NCI-H524 (cell line): Measurements from ENCODE around the gene CCDC110.

Source experiments
- DNase-seq, 2 experiments: peaks; one replicate each; lab custom pipeline; 2025; lab: John Stamatoyannopoulos, UW

The CCDC110 gene

GRCh38 chr4:185421366-185422124, 50.0 kb downstream of the CCDC110 start:
- DNase-seq, result no peak

GRCh38 chr4:185416955-185417354, 54.6 kb downstream of the CCDC110 start:
- no peak for DNase-seq

- DNase-seq, result no peak
These were observed 59.1 kb downstream of the CCDC110 start for GRCh38 chr4:185412412-185412811.

GRCh38 chr4:185411849-185412248, 59.7 kb downstream of the CCDC110 start:
- DNase-seq, result no peak

- DNase-seq, result no peak
These were observed 63.1 kb downstream of the CCDC110 start for GRCh38 chr4:185408432-185408831.

- no peak for DNase-seq
These were observed 66.1 kb downstream of the CCDC110 start for GRCh38 chr4:185405296-185405999.

- peak; percentile 44 to 76 for DNase-seq
These were observed 67.5 kb downstream of the CCDC110 start for GRCh38 chr4:185404031-185404430.

GRCh38 chr4:185399466-185399865, 72.1 kb downstream of the CCDC110 start:
- peak in 1 of 2 experiments; percentile 39 for DNase-seq

GRCh38 chr4:185398618-185399017, 72.9 kb downstream of the CCDC110 start:
- no peak for DNase-seq

- peak in 1 of 2 experiments; percentile 42 for DNase-seq
These were observed 74.7 kb downstream of the CCDC110 start, which contains the start of gene ANKRD37 for GRCh38 chr4:185396724-185397385. Gene ANKRD37 (plus strand): TSS chr4:185396841. CDS start chr4:185396924, 83 bp downstream.

- peak; percentile 90 to 93 for DNase-seq
These were observed 75.4 kb downstream of the CCDC110 start for GRCh38 chr4:185395956-185396723.

- DNase-seq, result no peak
These were observed 76.1 kb downstream of the CCDC110 start, which contains the start of gene LRP2BP for GRCh38 chr4:185395238-185395955. Gene LRP2BP (minus strand): TSS chr4:185395924. CDS start chr4:185378186, 17,738 bp downstream.
